Loucy (cell line): Measurements from ENCODE around the gene PRRC2A.

Experiments
- CTCF ChIP-seq: fragments of 200-600 bp; sonication (generic); conservative IDR thresholded peaks from 2 replicates; pipeline ENCODE4 v1.5.1; 2014; ENCODE audit warnings: mild to moderate bottlenecking, antibody characterized with exemption, low read length
- EZH2phosphoT487 ChIP-seq: fragments of 200-600 bp; IDR thresholded peaks from 2 replicates; pipeline ENCODE4 v1.6.1; 2018; ENCODE audit warnings: antibody characterized with exemption, mild to moderate bottlenecking, moderate library complexity, borderline replicate concordance

GRCh38 chr6:31642798-31643570 is 22.5 kb downstream of the PRRC2A start:
- TF ChIP-seq CTCF (no peak), EZH2phosphoT487 (no peak)
